Thyroid gland (tissue), 4 donors: Measurements from ENCODE around the gene CTDNEP1. TPM values are rescaled to one million over a fixed set of nuclear protein-coding genes. Genes with fewer than 3 reads are reported as not detected.
A peak's percentile ranks its signal among the peaks of the same experiment; 100 is the strongest.

ENCODE experiments used
- DNase-seq, 2 donors: peaks; one replicate each; pipeline ENCODE4 v3.0.0-alpha.2; 2019
- H3K27ac ChIP-seq, 3 donors: fragments of 200-600 bp; sonication (generic); 1 replicate in 2 of 3; 2 replicates in 1 of 3; pipeline ENCODE4 v1.5.1; 2016 to 2019; ENCODE audit warnings: mild to moderate bottlenecking in 1 of 3, moderate library complexity in 1 of 3
- H3K27me3 ChIP-seq: fragments of 200-600 bp; sonication (generic); one replicate; pipeline ENCODE4 v1.5.1; 2019
- H3K36me3 ChIP-seq, 2 donors: fragments of 200-600 bp; sonication (generic); one replicate each; pipeline ENCODE4 v1.5.1; 2016 to 2019
- H3K4me1 ChIP-seq, 2 donors: fragments of 200-600 bp; sonication (generic); one replicate each; pipeline ENCODE4 v1.5.1; 2017 to 2019
- H3K4me3 ChIP-seq, 3 donors: fragments of 200-600 bp; sonication (generic); replicated peaks in 1 of 3; 1 replicate in 2 of 3; 2 replicates in 1 of 3; pipeline ENCODE4 v1.5.1; 2016; ENCODE audit warnings: mild to moderate bottlenecking in 1 of 3
- H3K9me3 ChIP-seq: fragments of 200-600 bp; sonication (generic); one replicate; pipeline ENCODE4 v1.5.1; 2017
- CTCF ChIP-seq, 6 experiments: fragments of 200-600 bp in 3 of 6; fragments of 450-650 bp in 3 of 6; sonication (generic) in 3 of 6; IDR thresholded peaks; one replicate each; pipeline ENCODE4 v1.5.1; 2016 to 2019; ENCODE audit warnings: antibody characterized with exemption in 6 of 6, mild to moderate bottlenecking in 2 of 6, inconsistent platforms in 1 of 6, moderate library complexity in 1 of 6
- POLR2A ChIP-seq, 2 donors: fragments of 450-650 bp; IDR thresholded peaks; one replicate each; pipeline ENCODE4 v1.6.1; 2017; ENCODE audit warnings: antibody characterized with exemption in 2 of 2, mild to moderate bottlenecking in 2 of 2, moderate library complexity in 1 of 2
- WGBS, 2 donors: methylation state at CpG; one replicate each; pipeline ENCODE4 v1.1.5; 2017; 5-methylcytosine and 5-hydroxymethylcytosine counted together
- intact Hi-C: fragments of 100-400 bp; cut with DNase I; formaldehyde crosslinking; loops from one replicate; pipeline ENCODE4 v1.15.1; 2023
- total RNA-seq, 4 donors: library from RNA; depleted of rRNA; stranded (reverse); fragments of >200 nt; gene quantifications; one replicate each; pipeline ENCODE4 v1.2.3, GENCODE V29; 2016

Gene CTDNEP1
- total RNA-seq, 4 donors from 2014 or later: 35.1 to 70.4 (median 48.4) TPM

GRCh38 chr17:7282752-7283321, 31.3 kb upstream of the CTDNEP1 start:
- H3K9me3 ChIP-seq: no peaks in the 10 kb centered on the region
- peak overlapping the region in 1 of 3 donors; percentile 27 for H3K4me3 ChIP-seq
- TF ChIP-seq CTCF (IDR thresholded peaks at IDR 0.05): no peak
- TF ChIP-seq POLR2A (IDR thresholded peaks at IDR 0.05): no peak
- H3K4me1 ChIP-seq: peaks cover 16 to 23% of the 10 kb centered on the region in 2 donors
- no peaks in the 10 kb centered on the region for H3K36me3 ChIP-seq
- no peak for DNase-seq
- intact Hi-C loops: no loop called here
- WGBS, 2 donors: 75 to 79% methylated on average over 5 to 6 of the region's 6 CpGs
- H3K27ac ChIP-seq: no peak overlapping the region
- H3K27me3 ChIP-seq: no peaks in the 10 kb centered on the region

GRCh38 chr17:7281953-7282751, 30.6 kb upstream of the CTDNEP1 start:
- WGBS, 2 donors: 5 to 8% methylated on average over 10 to 24 of the region's 43 CpGs
- TF ChIP-seq CTCF (IDR thresholded peaks at IDR 0.05): no peak
- Histone ChIP-seq H3K36me3 (no peaks in the 10 kb centered on the region), H3K4me3 (peak overlapping the region in 2 of 3 donors; percentile 12 to 27), H3K27ac (peak overlapping the region; percentile 75 to 84 (median 81)), H3K9me3 (no peaks in the 10 kb centered on the region), H3K4me1 (peaks cover 16 to 23% of the 10 kb centered on the region in 2 donors), H3K27me3 (no peaks in the 10 kb centered on the region)
- intact Hi-C loops: loop anchor here (2.0 kb wide), 1 partner anchor 15 kb away; no protein-coding TSS in a partner anchor
- DNase-seq: peak; percentile 65 to 78

- 0 to 1% methylated on average over 25 to 33 of the region's 71 CpGs for WGBS, 2 donors
- H3K27me3 ChIP-seq: no peaks in the 10 kb centered on the region
- peak within 1 kb of the TSS in 2 of 3 donors; percentile 12 to 27 for H3K4me3 ChIP-seq
- peak within 1 kb of the TSS; percentile 75 to 84 (median 81) for H3K27ac ChIP-seq
- intact Hi-C loops: loop anchor here (2.0 kb wide), 1 partner anchor 15 kb away; no protein-coding TSS in a partner anchor
- TF ChIP-seq POLR2A (IDR thresholded peaks at IDR 0.05) (no peak), CTCF (IDR thresholded peaks at IDR 0.05) (no peak)
- no peaks in the 10 kb centered on the region for H3K9me3 ChIP-seq
- peaks cover 16 to 23% of the 10 kb centered on the region in 2 donors for H3K4me1 ChIP-seq
- no peaks in the 10 kb centered on the region for H3K36me3 ChIP-seq
- DNase-seq: peak; percentile 94 to 96
Observed at GRCh38 chr17:7281074-7281952, 29.8 kb upstream of the CTDNEP1 start, which contains the start of gene SLC2A4. TSS of gene SLC2A4 (plus strand) at chr17:7281718. CDS start at chr17:7281935, 217 bp downstream.

GRCh38 chr17:7280519-7281073, 29.1 kb upstream of the CTDNEP1 start:
- H3K9me3 ChIP-seq: no peaks in the 10 kb centered on the region
- TF ChIP-seq CTCF (IDR thresholded peaks at IDR 0.05) (peak; percentile 73 to 99 (median 96)), POLR2A (IDR thresholded peaks at IDR 0.05) (no peak)
- intact Hi-C loops: loop anchor here (2.0 kb wide), 1 partner anchor 16 kb away; no protein-coding TSS in a partner anchor
- peak; percentile 82 to 83 for DNase-seq
- H3K4me3 ChIP-seq: peak overlapping the region in 1 of 3 donors; percentile 27
- WGBS, 2 donors: 1 to 2% methylated on average over 14 to 29 of the region's 29 CpGs
- H3K27me3 ChIP-seq: no peaks in the 10 kb centered on the region
- no peaks in the 10 kb centered on the region for H3K36me3 ChIP-seq
- peaks cover 16 to 23% of the 10 kb centered on the region in 2 donors for H3K4me1 ChIP-seq
- H3K27ac ChIP-seq: peak overlapping the region; percentile 75 to 84 (median 81)
